RKO (cell line): ENCODE results near the gene CRY2.

Source experiments
- DNase-seq: peaks from one replicate; pipeline ENCODE4 v3.0.0-alpha.2; 2016; ENCODE audit warnings: low spot score

CRY2 gene

GRCh38 chr11:45879803-45880686 lies 32.8 kb downstream of the CRY2 start:
- peak; percentile 42 for DNase-seq

- no peak for DNase-seq
Observed at GRCh38 chr11:45880772-45881570, 33.7 kb downstream of the CRY2 start.

- no peak for DNase-seq
Observed at GRCh38 chr11:45881708-45882368, 34.6 kb downstream of the CRY2 start.

DNA sequence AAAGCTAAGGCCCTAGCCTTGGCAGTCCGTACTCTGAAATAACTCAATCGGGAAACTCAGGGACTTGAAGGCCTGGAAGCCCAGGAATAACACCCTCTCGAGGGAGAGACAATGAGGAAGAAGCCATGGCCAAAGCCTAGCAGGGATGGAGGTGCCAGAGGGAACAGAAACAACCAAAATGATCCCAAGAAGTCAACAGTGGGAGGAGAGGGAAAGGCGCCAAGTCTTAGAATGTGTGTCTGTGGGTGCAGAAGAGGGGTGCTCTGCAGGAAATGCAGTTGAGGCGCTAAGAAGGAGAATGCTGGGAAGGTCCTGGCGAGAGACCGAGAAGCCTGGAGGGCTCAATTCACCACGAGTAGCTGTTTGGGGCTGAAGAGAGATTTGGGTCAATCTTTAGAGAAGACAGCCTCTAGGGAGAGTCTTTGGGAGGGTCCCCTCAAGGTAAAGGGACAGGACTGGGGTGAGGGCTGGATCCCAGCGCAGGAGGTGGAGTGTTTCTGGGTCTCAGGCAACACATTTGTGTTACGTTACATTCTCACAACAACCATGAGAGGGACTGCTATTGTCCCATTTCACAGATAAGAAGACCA lies 37.4 kb downstream of the CRY2 start:
- no peak for DNase-seq

- peak; percentile 78 for DNase-seq
Observed at GRCh38 chr11:45885274-45885920, 38.1 kb downstream of the CRY2 start, which contains the start of gene MAPK8IP1. Gene MAPK8IP1, plus strand, starts transcription at chr11:45885651. Its CDS starts 170 bp downstream, at chr11:45885821.

DNA sequence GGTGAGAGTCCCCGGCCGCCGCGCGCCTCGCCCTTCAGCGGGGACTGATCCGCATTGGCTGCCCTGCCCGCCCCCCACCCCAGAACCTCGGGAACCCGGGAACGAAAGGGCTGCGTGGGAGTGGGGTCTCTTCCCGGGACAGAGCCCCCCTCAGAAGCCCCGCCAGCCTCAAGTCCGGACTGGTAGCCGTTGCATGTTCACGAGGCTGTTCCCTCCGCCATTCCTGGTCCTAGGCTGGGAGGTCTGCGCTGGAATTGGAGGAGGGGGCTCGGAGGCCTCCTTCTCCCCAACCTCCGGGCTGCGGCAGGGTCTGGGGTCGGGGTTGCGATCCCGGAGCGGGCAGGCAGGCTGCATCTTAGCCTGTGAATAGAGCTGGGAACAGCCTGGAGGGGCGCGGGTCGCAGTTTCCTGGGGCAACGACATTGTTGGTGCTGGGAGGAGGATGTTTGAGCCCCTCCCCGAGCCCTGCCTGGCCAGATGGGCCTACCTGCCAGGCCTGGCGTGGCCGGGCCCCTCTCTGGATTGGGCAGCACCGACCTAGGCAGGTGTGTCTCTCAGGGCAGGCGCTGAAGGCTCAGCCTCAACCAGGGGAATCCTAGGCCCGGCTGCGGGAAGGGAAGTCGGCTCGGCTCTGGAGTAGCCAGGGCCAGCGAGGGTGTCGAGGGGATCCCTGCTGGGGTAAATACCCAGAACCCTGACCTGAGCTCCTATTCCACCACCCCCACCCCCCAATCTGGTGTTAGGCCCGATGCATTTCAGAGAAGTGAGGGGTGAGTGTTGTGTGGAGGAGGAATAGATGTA lies 38.8 kb downstream of the CRY2 start:
- DNase-seq = no peak

GRCh38 chr11:45886816-45887520 lies 39.7 kb downstream of the CRY2 start:
- no peak for DNase-seq

GRCh38 chr11:45887587-45887986 lies 40.3 kb downstream of the CRY2 start:
- no peak for DNase-seq

DNA sequence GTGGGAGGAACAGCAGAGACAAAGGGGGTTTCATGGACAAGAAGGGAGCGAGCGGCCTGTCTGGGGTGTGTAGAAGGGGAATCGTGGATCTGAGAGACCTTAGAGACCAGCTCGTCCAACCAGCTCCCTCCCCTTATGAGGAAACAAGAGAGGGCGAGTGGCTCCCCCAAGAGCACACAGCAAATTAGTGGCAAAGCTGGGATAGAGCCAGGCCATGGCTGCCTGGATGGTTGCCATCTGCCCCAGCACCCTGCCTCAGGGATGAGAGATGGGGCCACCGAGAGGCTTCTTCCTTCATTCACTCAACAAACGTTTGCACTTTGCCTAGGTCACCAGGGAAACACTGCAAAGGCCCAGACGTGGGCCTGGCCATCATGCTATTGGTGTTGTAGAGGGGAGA lies 42.3 kb downstream of the CRY2 start:
- no peak for DNase-seq

GRCh38 chr11:45889966-45890365 lies 42.7 kb downstream of the CRY2 start:
- no peak for DNase-seq

DNA sequence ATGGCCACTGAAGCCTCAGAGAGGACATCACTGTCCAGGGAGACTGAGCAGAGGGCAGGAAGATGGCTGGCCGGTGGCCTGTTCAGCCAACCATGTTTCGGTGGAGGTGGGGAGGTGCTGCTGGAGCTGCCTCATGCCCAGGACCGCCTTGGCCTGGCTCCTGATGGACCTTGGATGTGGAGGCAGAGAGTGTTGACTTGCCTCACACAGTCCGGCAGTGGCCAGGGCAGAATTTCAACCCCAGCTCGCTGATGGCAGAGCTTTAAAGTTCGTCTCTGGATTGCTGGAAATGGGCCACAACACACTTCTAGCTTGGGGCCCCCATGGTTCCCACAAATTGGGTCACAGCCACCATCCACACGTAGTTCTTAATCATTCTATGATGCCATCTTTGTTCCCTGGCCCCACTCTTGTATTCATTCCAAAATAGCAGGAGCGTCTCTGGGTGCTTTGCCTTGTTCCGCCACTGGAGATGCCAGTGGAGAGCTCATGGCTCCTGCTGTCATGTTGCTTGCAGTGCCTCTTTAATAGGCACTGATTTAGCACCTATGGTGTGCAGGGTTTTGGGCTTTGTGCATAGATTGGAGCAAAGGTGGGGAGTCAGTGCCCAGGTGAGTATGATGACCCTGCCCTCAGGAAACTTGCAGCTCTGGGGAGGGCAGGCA lies 43.7 kb downstream of the CRY2 start:
- peak; percentile 23 for DNase-seq

DNA sequence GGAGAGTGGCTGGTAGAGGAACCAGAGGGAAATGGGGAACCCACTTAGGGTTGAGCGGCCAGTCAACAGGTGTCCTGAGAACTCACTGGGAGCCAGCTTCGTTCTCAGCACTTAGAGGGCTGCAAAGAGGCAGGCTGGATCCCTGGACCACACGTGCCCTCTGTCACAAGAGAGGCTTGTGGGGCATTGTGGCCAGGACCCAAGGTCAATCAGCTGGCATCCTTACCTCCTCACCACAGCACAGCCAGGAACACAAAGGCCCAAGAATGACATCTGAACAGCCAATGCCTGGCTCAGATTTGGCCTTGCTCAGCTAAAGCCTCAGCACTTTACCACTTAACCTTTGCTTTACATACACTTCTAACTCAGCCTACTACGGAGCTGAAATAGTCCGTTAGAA lies 45.6 kb downstream of the CRY2 start:
- DNase-seq = no peak

GRCh38 chr11:45894555-45895247 lies 47.4 kb downstream of the CRY2 start:
- DNase-seq = no peak

GRCh38 chr11:45895553-45896259 lies 48.4 kb downstream of the CRY2 start:
- DNase-seq = no peak

- DNase-seq = no peak
Observed at GRCh38 chr11:45896422-45896984, 49.2 kb downstream of the CRY2 start.

DNA sequence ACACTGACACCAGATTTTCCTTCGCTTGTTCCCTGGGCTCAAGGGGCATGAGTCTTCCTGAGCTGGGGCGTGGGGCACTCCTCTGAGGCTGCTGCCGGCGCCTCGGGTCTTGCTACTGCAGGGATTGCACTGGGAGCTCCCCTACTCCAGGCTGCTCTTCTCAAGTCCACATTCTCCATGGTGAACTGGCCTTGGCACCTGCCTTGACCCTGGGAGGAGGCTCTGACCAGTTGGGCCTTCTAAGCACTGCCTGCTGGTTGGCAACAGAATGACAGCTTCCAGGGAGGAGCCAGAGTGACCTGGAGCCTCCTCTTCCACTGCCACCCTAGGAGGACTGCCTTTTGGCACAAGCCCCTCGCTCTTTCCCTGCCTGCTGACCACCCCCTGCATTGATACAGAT lies 50.3 kb downstream of the CRY2 start:
- no peak for DNase-seq

DNA sequence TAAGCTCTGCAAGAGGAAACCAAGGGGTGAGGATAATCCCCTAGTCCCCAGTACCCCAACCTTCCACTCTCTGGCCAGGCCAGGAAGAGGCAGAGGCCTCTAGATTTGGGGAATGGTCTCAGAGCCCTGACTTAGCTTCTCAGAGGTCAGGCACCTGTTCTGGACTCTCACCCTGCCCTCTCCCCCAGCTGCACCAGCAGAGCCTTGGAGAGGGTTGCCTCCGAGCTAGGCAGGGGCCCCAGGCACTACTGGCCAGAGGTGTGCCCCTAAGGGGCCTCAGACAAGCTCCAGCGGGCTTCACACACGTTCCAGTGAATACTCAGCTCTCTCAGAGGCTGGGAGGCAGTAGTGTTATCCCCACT lies 51.8 kb downstream of the CRY2 start:
- no peak for DNase-seq
